HepG2 (cell line): ENCODE results near the gene LRRC27. TPM values are rescaled to one million over a fixed set of nuclear protein-coding genes. Genes with fewer than 3 reads are reported as not detected.
A peak's percentile ranks its signal among the peaks of the same experiment; 100 is the strongest.

ENCODE experiments used
- AFF4 ChIP-seq: sonication (generic); formaldehyde crosslinking; IDR thresholded peaks from 2 replicates; pipeline ENCODE4 v1.4.0; 2020; ENCODE audit warnings: missing genetic modification reagents
- ATF4 ChIP-seq, 2 experiments: fragments of 450-650 bp in 1 of 2; sonication (generic) in 1 of 2; formaldehyde crosslinking; IDR thresholded peaks; 2 replicates each; pipeline versions ENCODE4 v1.5.0 to v1.8.0; 2020 to 2022; ENCODE audit warnings: mild to moderate bottlenecking in 1 of 2, missing genetic modification reagents in 1 of 2
- HOXA7 ChIP-seq: sonication (generic); formaldehyde crosslinking; IDR thresholded peaks from 2 replicates; pipeline ENCODE4 v1.8.1; 2022; ENCODE audit warnings: mild to moderate bottlenecking, missing genetic modification reagents, moderate library complexity
- KDM1A ChIP-seq: IDR thresholded peaks from 2 replicates; pipeline ENCODE4 v1.6.1; 2016; ENCODE audit warnings: missing compliant biosample characterization
- MXD4 ChIP-seq: IDR thresholded peaks from 2 replicates; pipeline ENCODE4 v1.6.1; 2016; ENCODE audit warnings: mild to moderate bottlenecking, missing biosample characterization, missing genetic modification reagents
- MYC ChIP-seq: sonication (generic); formaldehyde crosslinking; IDR thresholded peaks from 2 replicates; pipeline ENCODE4 v1.9.0; 2021; ENCODE audit warnings: missing genetic modification reagents, borderline replicate concordance
- POLR2A ChIP-seq, 2 experiments: IDR thresholded peaks; 2 replicates each; pipeline ENCODE4 v1.6.1; 2011; ENCODE audit warnings: low read depth in 2 of 2, low read length in 2 of 2, mild to moderate bottlenecking in 1 of 2, moderate library complexity in 1 of 2; ENCODE audit not compliant: insufficient read depth in 1 of 2
- RBFOX2 ChIP-seq: fragments of 200-400 bp; formaldehyde crosslinking; IDR thresholded peaks from 2 replicates; pipeline ENCODE4 v1.6.1; 2017; ENCODE audit warnings: low read depth, mild to moderate bottlenecking, low read length
- RFXAP ChIP-seq: sonication (generic); formaldehyde crosslinking; IDR thresholded peaks from 2 replicates; pipeline ENCODE4 v1.4.0; 2020; ENCODE audit warnings: missing genetic modification reagents, borderline replicate concordance
- SAP130 ChIP-seq: IDR thresholded peaks from 2 replicates; pipeline ENCODE4 v1.6.1; 2016; ENCODE audit warnings: low read depth
- TRAFD1 ChIP-seq: sonication (generic); formaldehyde crosslinking; IDR thresholded peaks from 2 replicates; pipeline ENCODE4 v1.5.1; 2020; ENCODE audit warnings: missing genetic modification reagents, mild to moderate bottlenecking, borderline replicate concordance
- TRIM24 ChIP-seq: sonication (generic); formaldehyde crosslinking; IDR thresholded peaks from 2 replicates; pipeline ENCODE4 v1.8.0; 2022; ENCODE audit warnings: mild to moderate bottlenecking, missing genetic modification reagents
- ZFP36 ChIP-seq: fragments of 150-350 bp; IDR thresholded peaks from 2 replicates; pipeline ENCODE4 v1.6.1; 2018; ENCODE audit warnings: borderline replicate concordance, low read length, low read depth; ENCODE audit not compliant: partially characterized antibody
- ZNF121 ChIP-seq: sonication (generic); formaldehyde crosslinking; IDR thresholded peaks from 2 replicates; pipeline ENCODE4 v1.5.0; 2020; ENCODE audit warnings: mild to moderate bottlenecking, missing genetic modification reagents
- ZNF260 ChIP-seq: sonication (generic); formaldehyde crosslinking; IDR thresholded peaks from 2 replicates; pipeline ENCODE4 v1.4.0; 2020; ENCODE audit warnings: missing genetic modification reagents, low read depth, mild to moderate bottlenecking, borderline replicate concordance
- ZNF382 ChIP-seq: sonication (generic); formaldehyde crosslinking; IDR thresholded peaks from 2 replicates; pipeline ENCODE4 v1.5.0; 2020; ENCODE audit warnings: missing genetic modification reagents, mild to moderate bottlenecking, borderline replicate concordance
- ZNF740 ChIP-seq: sonication (generic); formaldehyde crosslinking; IDR thresholded peaks from 2 replicates; pipeline ENCODE4 v1.4.0; 2020; ENCODE audit warnings: missing genetic modification reagents
- ZNF768 ChIP-seq: sonication (generic); formaldehyde crosslinking; IDR thresholded peaks from 2 replicates; pipeline ENCODE4 v1.4.0; 2020; ENCODE audit warnings: missing genetic modification reagents
- polyA plus RNA-seq, 8 experiments: library from polyadenylated mRNA; depleted of rRNA in 3 of 8; stranded (reverse) in 7 of 8; unstranded in 1 of 8; fragments of >200 nt; fragmentation: Illumina TruSeq in 4 of 8; extraction: Trizol in 4 of 8; gene quantifications; 2 replicates each; pipeline versions ENCODE4 v1.2.1 to v1.2.3, GENCODE V29; 2011 to 2016; ENCODE audit warnings: low read depth in 4 of 8, missing spikeins in 1 of 8, mixed read lengths in 1 of 8; ENCODE audit not compliant: insufficient read depth in 1 of 8
- total RNA-seq, 5 experiments: library from RNA; depleted of rRNA; stranded (reverse); fragments of >200 nt; fragmentation: Illumina TruSeq; extraction: Trizol; gene quantifications; 2 replicates each; pipeline ENCODE4 v1.2.3, GENCODE V29; 2016; ENCODE audit warnings: low read depth in 1 of 5
- TF ChIP-seq, protein P1 (sequence below): sonication (generic); formaldehyde crosslinking; IDR thresholded peaks from 2 replicates; pipeline ENCODE4 v1.4.0; 2020; ENCODE audit warnings: missing genetic modification reagents; ENCODE audit errors: not compliant biosample characterization
- TF ChIP-seq, protein P2 (sequence below): sonication (generic); formaldehyde crosslinking; IDR thresholded peaks from 2 replicates; pipeline ENCODE4 v1.8.1; 2023; ENCODE audit warnings: mild to moderate bottlenecking, missing genetic modification reagents

LRRC27 gene
- total and polyA plus RNA-seq, 2 of the 13 experiments (the other 11 are each of a cell fraction or from before 2014, with no cell fraction given), result 4.2 to 4.6 TPM

- TF ChIP-seq TRAFD1 (CRISPR knock-in tag), result no peak
- TF ChIP-seq, protein P1, sequence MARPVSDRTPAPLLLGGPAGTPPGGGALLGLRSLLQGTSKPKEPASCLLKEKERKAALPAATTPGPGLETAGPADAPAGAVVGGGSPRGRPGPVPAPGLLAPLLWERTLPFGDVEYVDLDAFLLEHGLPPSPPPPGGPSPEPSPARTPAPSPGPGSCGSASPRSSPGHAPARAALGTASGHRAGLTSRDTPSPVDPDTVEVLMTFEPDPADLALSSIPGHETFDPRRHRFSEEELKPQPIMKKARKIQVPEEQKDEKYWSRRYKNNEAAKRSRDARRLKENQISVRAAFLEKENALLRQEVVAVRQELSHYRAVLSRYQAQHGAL (CRISPR knock-in tag), result no peak
- TF ChIP-seq ZNF740 (CRISPR knock-in tag), result peak; percentile 78; the same call in 1 of the 2 replicates
- TF ChIP-seq MXD4 (CRISPR knock-in tag), result no peak
- no peak for TF ChIP-seq ZNF382 (CRISPR knock-in tag)
- peak; percentile 99 for TF ChIP-seq ZNF768
- peak; percentile 96 for TF ChIP-seq KDM1A (CRISPR knock-in tag)
- TF ChIP-seq, protein P2, sequence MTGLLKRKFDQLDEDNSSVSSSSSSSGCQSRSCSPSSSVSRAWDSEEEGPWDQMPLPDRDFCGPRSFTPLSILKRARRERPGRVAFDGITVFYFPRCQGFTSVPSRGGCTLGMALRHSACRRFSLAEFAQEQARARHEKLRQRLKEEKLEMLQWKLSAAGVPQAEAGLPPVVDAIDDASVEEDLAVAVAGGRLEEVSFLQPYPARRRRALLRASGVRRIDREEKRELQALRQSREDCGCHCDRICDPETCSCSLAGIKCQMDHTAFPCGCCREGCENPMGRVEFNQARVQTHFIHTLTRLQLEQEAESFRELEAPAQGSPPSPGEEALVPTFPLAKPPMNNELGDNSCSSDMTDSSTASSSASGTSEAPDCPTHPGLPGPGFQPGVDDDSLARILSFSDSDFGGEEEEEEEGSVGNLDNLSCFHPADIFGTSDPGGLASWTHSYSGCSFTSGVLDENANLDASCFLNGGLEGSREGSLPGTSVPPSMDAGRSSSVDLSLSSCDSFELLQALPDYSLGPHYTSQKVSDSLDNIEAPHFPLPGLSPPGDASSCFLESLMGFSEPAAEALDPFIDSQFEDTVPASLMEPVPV (CRISPR knock-in tag), result no peak
- TF ChIP-seq MYC (CRISPR knock-in tag), result peak; percentile 49; the same call in 1 of the 2 replicates
- TF ChIP-seq ZFP36, result peak; percentile 86
- TF ChIP-seq POLR2A (IDR thresholded peaks at IDR 0.05; ENCODE audit: insufficient read depth in 1 of 2, low read depth in 2 of 2, low read length in 2 of 2), result peak in 1 of 2 experiments; percentile 38; a peak in 1 of 4 replicates
- TF ChIP-seq ZNF260 (CRISPR knock-in tag), result no peak
- TF ChIP-seq TRIM24 (CRISPR knock-in tag), result no peak
- 0 out of 2 replicates have a peak, but pooled peaks have one; percentile 31 for TF ChIP-seq RBFOX2
- TF ChIP-seq ATF4 (CRISPR knock-in tag; IDR thresholded peaks at IDR 0.05), result peak in 1 of 2 experiments; percentile 60; a peak in 2 of 4 replicates
- no peak for TF ChIP-seq RFXAP (CRISPR knock-in tag)
- 0 out of 2 replicates have a peak, but pooled peaks have one; percentile 58 for TF ChIP-seq AFF4 (CRISPR knock-in tag)
- peak; percentile 27; the same call in 1 of the 2 replicates for TF ChIP-seq SAP130 (CRISPR knock-in tag)
- peak; percentile 100 for TF ChIP-seq ZNF121
- TF ChIP-seq HOXA7, result no peak
Observed at GRCh38 chr10:132336064-132336746, 4.2 kb downstream of the LRRC27 start (continued).
